IMR-90 (cell line): ENCODE data around the gene CHST8. TPM values are rescaled to one million over a fixed set of nuclear protein-coding genes. Genes with fewer than 3 reads are reported as not detected.

Source experiments
- ATAC-seq: fragments of 200-7000 bp; cut with Tn5 transposase; 2 replicates; pipeline ENCODE4 v1.9.1; 2020; ENCODE audit warnings: low read depth, mild to moderate bottlenecking, moderate library complexity
- BruUV-seq: library from RNA; stranded (reverse); fragments of 400-500 nt; replicated peaks from 2 replicates; lab custom pipeline; 2021; lab: Mats Ljungman, UMichigan
- CTCF ChIA-PET: fragments of 300-600 bp; formaldehyde crosslinking; extraction: SDS; loops from one replicate; lab custom pipeline; 2021; ENCODE audit warnings: antibody characterized with exemption; lab: Yijun Ruan, JAX
- POLR2A ChIA-PET: fragments of 300-600 bp; sonication (Branson Sonifier 250); formaldehyde crosslinking; loops from one replicate; lab custom pipeline; 2022; ENCODE audit warnings: antibody characterized with exemption; ENCODE audit not compliant: unreplicated experiment; lab: Charles Lee
- DNase-seq: peaks from one replicate; pipeline ENCODE4 v3.0.0; 2013
- H2AFZ ChIP-seq: replicated peaks from 2 replicates; pipeline ENCODE3; 2013; ENCODE audit warnings: low read length, mild to moderate bottlenecking; ENCODE audit not compliant: poor library complexity
- H2AK5ac ChIP-seq: 2 replicates; pipeline ENCODE4 v1.6.1; 2013; ENCODE audit warnings: low read depth, low read length, inconsistent platforms
- H2AK9ac ChIP-seq: replicated peaks from 2 replicates; pipeline ENCODE3; 2013; ENCODE audit warnings: mild to moderate bottlenecking, low read depth, low read length, moderate library complexity; ENCODE audit not compliant: poor library complexity
- H2BK120ac ChIP-seq: 2 replicates; pipeline ENCODE4 v1.6.1; 2013; ENCODE audit warnings: low read depth, low read length, inconsistent platforms
- H2BK15ac ChIP-seq: 3 replicates; pipeline ENCODE4 v1.6.1; 2013; ENCODE audit warnings: low read depth, low read length, inconsistent platforms
- H2BK20ac ChIP-seq: 2 replicates; pipeline ENCODE4 v1.6.1; 2013; ENCODE audit warnings: low read depth, mild to moderate bottlenecking, inconsistent platforms, low read length, moderate library complexity
- H2BK5ac ChIP-seq: 2 replicates; pipeline ENCODE4 v1.6.1; 2013; ENCODE audit warnings: mild to moderate bottlenecking, low read depth, low read length, inconsistent platforms; ENCODE audit not compliant: poor library complexity, severe bottlenecking
- H3K14ac ChIP-seq: replicated peaks from 2 replicates; pipeline ENCODE4 v1.6.1; 2013; ENCODE audit warnings: low read depth, low read length, inconsistent platforms
- H3K18ac ChIP-seq: 2 replicates; pipeline ENCODE4 v1.6.1; 2013; ENCODE audit warnings: low read depth, low read length, control low read depth
- H3K23ac ChIP-seq: 2 replicates; pipeline ENCODE4 v1.6.1; 2013; ENCODE audit warnings: low read depth, low read length, inconsistent platforms
- H3K27ac ChIP-seq: 2 replicates; pipeline ENCODE4 v1.5.1; 2013; ENCODE audit warnings: mild to moderate bottlenecking, control low read depth, low read length; ENCODE audit not compliant: insufficient read depth
- H3K27me3 ChIP-seq: 2 replicates; pipeline ENCODE4 v1.6.1; 2013; ENCODE audit warnings: low read length; ENCODE audit not compliant: control insufficient read depth, insufficient read depth
- H3K36me3 ChIP-seq: 2 replicates; pipeline ENCODE4 v1.6.1; 2013; ENCODE audit warnings: low read length, mixed read lengths; ENCODE audit not compliant: control insufficient read depth, insufficient read depth
- H3K4ac ChIP-seq: 2 replicates; pipeline ENCODE4 v1.6.1; 2013; ENCODE audit warnings: low read depth, low read length, inconsistent platforms
- H3K4me1 ChIP-seq: 2 replicates; pipeline ENCODE4 v1.6.1; 2013; ENCODE audit warnings: low read length, mixed read lengths; ENCODE audit not compliant: control insufficient read depth, insufficient read depth
- H3K4me2 ChIP-seq: 2 replicates; pipeline ENCODE4 v1.6.1; 2013; ENCODE audit warnings: low read depth, mild to moderate bottlenecking, control low read depth, low read length, moderate library complexity
- H3K4me3 ChIP-seq: 2 replicates; pipeline ENCODE4 v1.5.1; 2013; ENCODE audit warnings: low read depth, mild to moderate bottlenecking, control low read depth, low read length, moderate library complexity; ENCODE audit not compliant: insufficient read depth
- H3K56ac ChIP-seq: 2 replicates; pipeline ENCODE4 v1.6.1; 2013; ENCODE audit warnings: low read length, inconsistent platforms; ENCODE audit not compliant: insufficient read depth; ENCODE audit errors: extremely low read depth
- H3K79me1 ChIP-seq, 2 experiments: 2 replicates each; pipeline ENCODE4 v1.6.1; 2013; ENCODE audit warnings: low read length in 2 of 2, inconsistent platforms in 1 of 2, low read depth in 1 of 2
- H3K9ac ChIP-seq: 2 replicates; pipeline ENCODE4 v1.6.1; 2013; ENCODE audit warnings: low read depth, low read length, control low read depth
- H3K9me1 ChIP-seq: 2 replicates; pipeline ENCODE4 v1.6.1; 2013; ENCODE audit warnings: low read length, inconsistent platforms; ENCODE audit not compliant: insufficient read depth
- H3K9me3 ChIP-seq: 2 replicates; pipeline ENCODE4 v1.6.1; 2013; ENCODE audit warnings: low read length; ENCODE audit not compliant: control insufficient read depth, insufficient read depth
- H4K20me1 ChIP-seq: 2 replicates; pipeline ENCODE4 v1.6.1; 2013; ENCODE audit warnings: low read length, inconsistent platforms; ENCODE audit not compliant: insufficient read depth
- H4K5ac ChIP-seq: 2 replicates; pipeline ENCODE4 v1.6.1; 2013; ENCODE audit warnings: mild to moderate bottlenecking, low read depth, low read length, control low read depth
- H4K8ac ChIP-seq, 2 experiments: 2 replicates each; pipeline ENCODE4 v1.6.1; 2013; ENCODE audit warnings: low read depth in 2 of 2, low read length in 2 of 2, control low read depth in 1 of 2, inconsistent platforms in 1 of 2
- H4K91ac ChIP-seq: 2 replicates; pipeline ENCODE4 v1.6.1; 2013; ENCODE audit warnings: low read depth, low read length, inconsistent platforms; ENCODE audit not compliant: insufficient read depth
- BHLHE40 ChIP-seq: fragments of 150-350 bp; IDR thresholded peaks from 2 replicates; pipeline ENCODE4 v1.6.1; 2016; ENCODE audit warnings: mild to moderate bottlenecking, low read depth, low read length
- CEBPB ChIP-seq: IDR thresholded peaks from 2 replicates; pipeline ENCODE4 v1.6.1; 2012; ENCODE audit warnings: low read depth, low read length, improper control_type of control experiment
- CHD1 ChIP-seq: IDR thresholded peaks from 2 replicates; pipeline ENCODE4 v1.6.1; 2012; ENCODE audit warnings: low read depth, low read length, improper control_type of control experiment
- CTCF ChIP-seq: conservative IDR thresholded peaks from 2 replicates; pipeline ENCODE4 v1.5.1; 2012; ENCODE audit warnings: mild to moderate bottlenecking, low read depth, low read length, improper control_type of control experiment
- ELK1 ChIP-seq: fragments of 150-350 bp; IDR thresholded peaks from 2 replicates; pipeline ENCODE4 v1.6.1; 2016; ENCODE audit warnings: low read depth, mild to moderate bottlenecking, low read length, moderate library complexity, borderline replicate concordance
- FOS ChIP-seq: fragments of 150-350 bp; IDR thresholded peaks from 2 replicates; pipeline ENCODE4 v1.6.1; 2016; ENCODE audit warnings: low read depth, low read length
- MAFK ChIP-seq: IDR thresholded peaks from 2 replicates; pipeline ENCODE4 v1.6.1; 2012; ENCODE audit warnings: low read depth, low read length, improper control_type of control experiment
- MAZ ChIP-seq: IDR thresholded peaks from 2 replicates; pipeline ENCODE4 v1.6.1; 2012; ENCODE audit warnings: low read depth, mild to moderate bottlenecking, low read length, improper control_type of control experiment, moderate library complexity, borderline replicate concordance
- MXI1 ChIP-seq: IDR thresholded peaks from 2 replicates; pipeline ENCODE4 v1.6.1; 2012; ENCODE audit warnings: low read depth, mild to moderate bottlenecking, low read length, moderate library complexity, borderline replicate concordance
- NFE2L2 ChIP-seq: fragments of 150-350 bp; IDR thresholded peaks from 2 replicates; pipeline ENCODE4 v1.6.1; 2016; ENCODE audit warnings: low read depth, mild to moderate bottlenecking, low read length
- POLR2A ChIP-seq: IDR thresholded peaks from 2 replicates; pipeline ENCODE4 v1.6.1; 2012; ENCODE audit warnings: mild to moderate bottlenecking, low read depth, low read length
- RAD21 ChIP-seq: IDR thresholded peaks from 2 replicates; pipeline ENCODE4 v1.6.1; 2012; ENCODE audit warnings: low read length, improper control_type of control experiment
- RCOR1 ChIP-seq: IDR thresholded peaks from 2 replicates; pipeline ENCODE4 v1.6.1; 2012; ENCODE audit warnings: mild to moderate bottlenecking, low read length, improper control_type of control experiment; ENCODE audit not compliant: insufficient replicate concordance
- RFX5 ChIP-seq: IDR thresholded peaks from 2 replicates; pipeline ENCODE4 v1.8.0; 2012; ENCODE audit warnings: low read depth, mild to moderate bottlenecking, low read length, moderate library complexity
- SMC3 ChIP-seq: fragments of 150-350 bp; IDR thresholded peaks from 2 replicates; pipeline ENCODE4 v1.6.1; 2016; ENCODE audit warnings: low read depth, mild to moderate bottlenecking, antibody characterized with exemption, low read length, moderate library complexity
- USF2 ChIP-seq: fragments of 150-350 bp; IDR thresholded peaks from 2 replicates; pipeline ENCODE4 v1.6.1; 2017; ENCODE audit warnings: mild to moderate bottlenecking, antibody characterized with exemption, low read length, low read depth
- WGBS, 2 experiments: methylation state at CpG; one replicate each; pipeline versions ENCODE4 v1.1.5 to v1.1.7; 2013; ENCODE audit warnings: missing lambda C conversion rate in 2 of 2; ENCODE audit not compliant: insufficient read length in 1 of 2; ENCODE audit errors: extremely low coverage in 2 of 2; 5-methylcytosine and 5-hydroxymethylcytosine counted together
- dilution Hi-C: fragments of 300-500 bp; cut with HindIII; formaldehyde crosslinking; loops from one replicate; pipeline ENCODE4 v1.14.3; 2018; ENCODE audit warnings: low sequenced_read_pairs; ENCODE audit not compliant: unreplicated experiment
- in situ Hi-C: fragments of 300-500 bp; cut with MboI; formaldehyde crosslinking; loops from 3 replicates; pipeline ENCODE4 v1.14.3; 2019; ENCODE audit warnings: low sequenced_read_pairs, inconsistent platforms, mixed read lengths
- intact Hi-C: fragments of 100-400 bp; cut with micrococcal nuclease; formaldehyde crosslinking; loops from 2 replicates; pipeline ENCODE4 v1.10.0; 2022
- polyA plus RNA-seq, 3 experiments: library from polyadenylated mRNA; depleted of rRNA; stranded (reverse); fragments of >200 nt; gene quantifications; 2 replicates each; pipeline ENCODE4 v1.2.3, GENCODE V29; 2012; ENCODE audit warnings: low replicate concordance in 1 of 3
- total RNA-seq: library from RNA; depleted of rRNA; stranded (reverse); fragments of >200 nt; gene quantifications from 2 replicates; pipeline ENCODE4 v1.2.3, GENCODE V29; 2012

The CHST8 gene
- total and polyA plus RNA-seq, 2 of the 4 experiments (the other 2 are of a cell fraction), result not detected

- Histone ChIP-seq H2BK5ac (no peak overlapping the region), H3K79me1 (no peaks in the 10 kb centered on the region), H4K20me1 (no peaks in the 10 kb centered on the region), H3K36me3 (no peaks in the 10 kb centered on the region), H3K56ac (no peak overlapping the region), H3K4me3 (no peak overlapping the region), H3K27ac (no peak overlapping the region), H4K91ac (no peak overlapping the region), H4K8ac (no peak overlapping the region), H2BK120ac (no peak overlapping the region), H2BK15ac (no peak overlapping the region), H3K27me3 (no peaks in the 10 kb centered on the region), H3K9ac (no peak overlapping the region), H3K18ac (no peak overlapping the region), H3K9me3 (no peaks in the 10 kb centered on the region), H3K4me1 (no peaks in the 10 kb centered on the region), H2BK20ac (no peak overlapping the region), H3K14ac (no peak overlapping the region), H2AK5ac (no peak overlapping the region), H3K23ac (no peak overlapping the region), H2AFZ (no peak overlapping the region), H3K9me1 (no peaks in the 10 kb centered on the region), H3K4me2 (no peak overlapping the region), H2AK9ac (no peak overlapping the region), H3K4ac (no peak overlapping the region), H4K5ac (no peak overlapping the region)
- CTCF ChIA-PET, result no interaction called here
- DNase-seq (no peak), ATAC-seq (no peak)
- POLR2A ChIA-PET, result no interaction called here
- BruUV-seq, result no TSS peak
- in situ Hi-C loops (no loop called here), dilution Hi-C loops (no loop called here), intact Hi-C loops (no loop called here)
- no peak for TF ChIP-seq NFE2L2
- TF ChIP-seq CHD1, result no peak
- no peak for TF ChIP-seq CEBPB
- no peak for TF ChIP-seq POLR2A
- no peak for TF ChIP-seq MAZ
- TF ChIP-seq MXI1, result no peak
- TF ChIP-seq SMC3, result no peak
- TF ChIP-seq USF2, result no peak
- no peak for TF ChIP-seq BHLHE40
- no peak for TF ChIP-seq RAD21
- TF ChIP-seq RFX5, result no peak
- TF ChIP-seq RCOR1, result no peak
- no peak for TF ChIP-seq CTCF
- no peak for TF ChIP-seq ELK1
- TF ChIP-seq MAFK, result no peak
- no peak for TF ChIP-seq FOS
- WGBS, 2 experiments, result no CpG with 5 or more reads among the region's 3 CpGs
These were observed 127.3 kb downstream of the CHST8 start for GRCh38 chr19:33749016-33749415.
